Measurements from ENCODE around the gene CTSC. TPM values are rescaled to one million over a fixed set of nuclear protein-coding genes. Genes with fewer than 3 reads are reported as not detected.
A peak's percentile ranks its signal among the peaks of the same experiment; 100 is the strongest.

CTSC gene
- total RNA-seq, 1 experiment from 2014 or later = 250 TPM

GRCh38 chr11:88281317-88281712 is 56.2 kb downstream of the CTSC start:
- intact Hi-C loops (cut with micrococcal nuclease; ENCODE audit: unreplicated experiment) = loop anchor here (1.0 kb wide), 4 partner anchors 49 to 265 kb away; no protein-coding TSS in a partner anchor
- Mint-ChIP-seq H3K36me3 (ENCODE audit: insufficient read depth, unreplicated experiment) (no peaks in the 10 kb centered on the region), H3K4me1 (ENCODE audit: low read depth, unreplicated experiment) (no peaks in the 10 kb centered on the region), H3K27ac (ENCODE audit: unreplicated experiment) (no peak overlapping the region), H3K27me3 (ENCODE audit: insufficient read depth, unreplicated experiment) (no peaks in the 10 kb centered on the region), H3K4me3 (ENCODE audit: unreplicated experiment) (no peak overlapping the region), H3K9me3 (ENCODE audit: unreplicated experiment) (peaks cover 7% of the 10 kb centered on the region)
- H3K9me3 ChIP-seq = no peaks in the 10 kb centered on the region
- TF ChIP-seq, protein P1, sequence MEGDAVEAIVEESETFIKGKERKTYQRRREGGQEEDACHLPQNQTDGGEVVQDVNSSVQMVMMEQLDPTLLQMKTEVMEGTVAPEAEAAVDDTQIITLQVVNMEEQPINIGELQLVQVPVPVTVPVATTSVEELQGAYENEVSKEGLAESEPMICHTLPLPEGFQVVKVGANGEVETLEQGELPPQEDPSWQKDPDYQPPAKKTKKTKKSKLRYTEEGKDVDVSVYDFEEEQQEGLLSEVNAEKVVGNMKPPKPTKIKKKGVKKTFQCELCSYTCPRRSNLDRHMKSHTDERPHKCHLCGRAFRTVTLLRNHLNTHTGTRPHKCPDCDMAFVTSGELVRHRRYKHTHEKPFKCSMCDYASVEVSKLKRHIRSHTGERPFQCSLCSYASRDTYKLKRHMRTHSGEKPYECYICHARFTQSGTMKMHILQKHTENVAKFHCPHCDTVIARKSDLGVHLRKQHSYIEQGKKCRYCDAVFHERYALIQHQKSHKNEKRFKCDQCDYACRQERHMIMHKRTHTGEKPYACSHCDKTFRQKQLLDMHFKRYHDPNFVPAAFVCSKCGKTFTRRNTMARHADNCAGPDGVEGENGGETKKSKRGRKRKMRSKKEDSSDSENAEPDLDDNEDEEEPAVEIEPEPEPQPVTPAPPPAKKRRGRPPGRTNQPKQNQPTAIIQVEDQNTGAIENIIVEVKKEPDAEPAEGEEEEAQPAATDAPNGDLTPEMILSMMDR (IDR thresholded peaks at IDR 0.05; ENCODE audit: insufficient read depth in 1 of 2, low read depth in 1 of 2, low read length in 1 of 2, severe bottlenecking in 1 of 2, unreplicated experiment in 1 of 2) = peak; percentile 21 to 33
- H3K36me3 ChIP-seq (ENCODE audit: control insufficient read depth, insufficient read depth, low read length) = no peaks in the 10 kb centered on the region
- ChIA-PET POLR2A (no interaction called here), CTCF (interaction anchor here (0.8 to 2.3 kb wide), 2 partner anchors 177 to 265 kb away, joined by 3 to 7 read pairs; no protein-coding TSS in a partner anchor)
- BruUV-seq (replicated peaks) = no TSS peak
- DNase-seq = peak in 1 of 2 experiments; percentile 25
- H3K4me3 ChIP-seq (ENCODE audit: low read depth, low read length) = no peak overlapping the region
- no peaks in the 10 kb centered on the region for H3K4me1 ChIP-seq
- no peaks in the 10 kb centered on the region for H3K27me3 ChIP-seq (replicated peaks; ENCODE audit: control insufficient read depth, insufficient read depth, low read length)

DNA sequence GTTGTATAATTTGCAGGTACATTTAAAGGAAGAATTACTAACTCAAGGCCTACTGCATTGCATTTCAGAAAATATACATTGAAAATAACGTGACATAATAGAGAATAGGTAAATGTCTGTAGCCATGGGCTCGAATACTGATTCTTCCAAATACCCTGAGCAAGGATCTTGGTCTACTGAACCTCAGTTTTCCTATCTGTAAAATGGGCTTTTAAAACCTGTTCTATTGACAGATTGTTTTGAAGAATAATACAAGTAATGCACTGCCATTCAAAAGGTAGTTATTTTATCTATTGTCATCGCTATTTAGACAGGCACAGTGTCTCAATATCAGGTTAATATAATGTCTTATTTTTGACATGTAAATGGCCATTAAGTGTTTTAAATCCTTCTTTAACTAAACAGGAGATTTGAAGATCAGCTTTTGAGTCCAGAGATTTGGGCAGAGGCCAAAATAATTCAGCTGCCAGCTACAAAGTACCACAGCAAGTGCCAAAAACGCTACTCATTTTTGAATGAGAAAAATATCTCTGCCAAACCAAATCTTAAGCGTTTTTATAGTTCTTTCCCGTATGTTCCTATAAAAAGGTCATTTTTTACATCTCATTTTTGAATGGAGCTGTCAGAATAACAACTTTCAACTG is 56.7 kb downstream of the CTSC start:
- CTCF ChIA-PET = interaction anchor here (0.8 to 2.3 kb wide), 2 partner anchors 177 to 264 kb away, joined by 3 to 7 read pairs; no protein-coding TSS in a partner anchor

GRCh38 chr11:88277349-88277915 is 60.1 kb downstream of the CTSC start:
- Mint-ChIP-seq H3K9me3 (ENCODE audit: unreplicated experiment) (peaks cover 7% of the 10 kb centered on the region), H3K36me3 (ENCODE audit: insufficient read depth, unreplicated experiment) (no peaks in the 10 kb centered on the region), H3K27ac (ENCODE audit: unreplicated experiment) (no peak overlapping the region), H3K4me3 (ENCODE audit: unreplicated experiment) (no peak overlapping the region), H3K4me1 (ENCODE audit: low read depth, unreplicated experiment) (no peaks in the 10 kb centered on the region), H3K27me3 (ENCODE audit: insufficient read depth, unreplicated experiment) (no peaks in the 10 kb centered on the region)
- TF ChIP-seq, protein P1 (IDR thresholded peaks at IDR 0.05; ENCODE audit: insufficient read depth in 1 of 2, low read depth in 1 of 2, low read length in 1 of 2, severe bottlenecking in 1 of 2, unreplicated experiment in 1 of 2) = no peak
- BruUV-seq (replicated peaks) = no TSS peak
- Histone ChIP-seq H3K4me3 (ENCODE audit: low read depth, low read length) (no peak overlapping the region), H3K4me1 (no peaks in the 10 kb centered on the region), H3K27me3 (replicated peaks; ENCODE audit: control insufficient read depth, insufficient read depth, low read length) (no peaks in the 10 kb centered on the region), H3K9me3 (no peaks in the 10 kb centered on the region), H3K36me3 (ENCODE audit: control insufficient read depth, insufficient read depth, low read length) (no peaks in the 10 kb centered on the region)
- intact Hi-C loops (cut with micrococcal nuclease; ENCODE audit: unreplicated experiment) = no loop called here
- CTCF ChIA-PET = no interaction called here
- POLR2A ChIA-PET = no interaction called here
- DNase-seq = no peak

More for the DNA sequence above, 56.7 kb downstream of the CTSC start:
- Histone ChIP-seq H3K4me3 (ENCODE audit: low read depth, low read length) (no peak overlapping the region), H3K36me3 (ENCODE audit: control insufficient read depth, insufficient read depth, low read length) (no peaks in the 10 kb centered on the region), H3K4me1 (no peaks in the 10 kb centered on the region), H3K9me3 (no peaks in the 10 kb centered on the region), H3K27me3 (replicated peaks; ENCODE audit: control insufficient read depth, insufficient read depth, low read length) (no peaks in the 10 kb centered on the region)
- Mint-ChIP-seq H3K4me3 (ENCODE audit: unreplicated experiment) (no peak overlapping the region), H3K27me3 (ENCODE audit: insufficient read depth, unreplicated experiment) (no peaks in the 10 kb centered on the region), H3K36me3 (ENCODE audit: insufficient read depth, unreplicated experiment) (no peaks in the 10 kb centered on the region), H3K4me1 (ENCODE audit: low read depth, unreplicated experiment) (no peaks in the 10 kb centered on the region), H3K27ac (ENCODE audit: unreplicated experiment) (no peak overlapping the region), H3K9me3 (ENCODE audit: unreplicated experiment) (peaks cover 7% of the 10 kb centered on the region)
- no peak for DNase-seq
- BruUV-seq (replicated peaks) = no TSS peak
- POLR2A ChIA-PET = no interaction called here
- TF ChIP-seq, protein P1 (IDR thresholded peaks at IDR 0.05; ENCODE audit: insufficient read depth in 1 of 2, low read depth in 1 of 2, low read length in 1 of 2, severe bottlenecking in 1 of 2, unreplicated experiment in 1 of 2) = no peak
- intact Hi-C loops (cut with micrococcal nuclease; ENCODE audit: unreplicated experiment) = loop anchor here (1.0 kb wide), 4 partner anchors 48 to 264 kb away; no protein-coding TSS in a partner anchor

Measured in Caco-2 (cell line).